Right lobe of liver (tissue), 6 donors: ENCODE measurements around the gene RREB1. TPM values are rescaled to one million over a fixed set of nuclear protein-coding genes. Genes with fewer than 3 reads are reported as not detected.
"Not testable (repeated sequence)": the region's sequence is repeated elsewhere in the genome, so short reads cannot be mapped to it uniquely, and the experiment has no call there.

Source experiments
- ATAC-seq, 4 donors: fragments of 200-7000 bp; cut with Tn5 transposase; one replicate each; pipeline ENCODE4 v1.9.1; 2020; ENCODE audit warnings: mild to moderate bottlenecking in 4 of 4, moderate library complexity in 4 of 4
- DNase-seq, 3 donors: peaks; one replicate each; pipeline ENCODE4 v3.0.0-alpha.2; 2020
- H3K27ac ChIP-seq, 3 donors: fragments of 200-600 bp; one replicate each; pipeline ENCODE4 v1.8.0; 2022
- H3K27me3 ChIP-seq, 2 donors: fragments of 200-600 bp; one replicate each; pipeline ENCODE4 v1.8.0; 2022
- H3K36me3 ChIP-seq, 4 donors: fragments of 200-600 bp; sonication (generic) in 1 of 4; one replicate each; pipeline versions ENCODE4 v1.5.1 to v1.8.0; 2017 to 2022; ENCODE audit warnings: control low read depth in 1 of 4
- H3K4me1 ChIP-seq, 4 donors: fragments of 200-600 bp; sonication (generic) in 1 of 4; one replicate each; pipeline versions ENCODE4 v1.5.1 to v1.8.0; 2017 to 2022; ENCODE audit warnings: control low read depth in 1 of 4
- H3K4me3 ChIP-seq, 3 donors: fragments of 200-600 bp; one replicate each; pipeline ENCODE4 v1.8.0; 2022
- H3K9me3 ChIP-seq, 4 donors: fragments of 200-600 bp; sonication (generic) in 1 of 4; one replicate each; pipeline versions ENCODE4 v1.5.1 to v1.8.0; 2017 to 2022; ENCODE audit warnings: control low read depth in 1 of 4
- POLR2A ChIP-seq: fragments of 450-650 bp; IDR thresholded peaks from one replicate; pipeline ENCODE4 v1.6.1; 2017; ENCODE audit warnings: antibody characterized with exemption, mild to moderate bottlenecking
- WGBS: methylation state at CpG from one replicate; pipeline ENCODE4 v1.1.6; 2018; ENCODE audit warnings: low coverage, low lambda C conversion rate; ENCODE audit not compliant: insufficient coverage; ENCODE audit errors: missing lambda C conversion rate; 5-methylcytosine and 5-hydroxymethylcytosine counted together
- intact Hi-C, 2 donors: fragments of 100-400 bp; cut with DNase I; formaldehyde crosslinking; loops; one replicate each; pipeline versions ENCODE4 v1.11.2 to v1.14.1; 2022
- total RNA-seq, 6 experiments: library from RNA; depleted of rRNA in 2 of 6; stranded (reverse); fragments of >200 nt in 2 of 6; fragmentation: NEBNext Ultra II Directional in 3 of 6; extraction: Animal tissue kit (Norgen Biotek cat#: 25700) in 3 of 6; gene quantifications; one replicate each; pipeline versions ENCODE4 v1.1.0 to v1.2.4, GENCODE V29; 2016 to 2023
- TF ChIP-seq, protein P1 (sequence below), 4 donors: fragments of 200-600 bp in 3 of 4; fragments of 450-650 bp in 1 of 4; IDR thresholded peaks; one replicate each; pipeline versions ENCODE4 v1.5.1 to v1.8.0; 2016 to 2022; ENCODE audit warnings: antibody characterized with exemption in 4 of 4, mild to moderate bottlenecking in 2 of 4
- donor health status: DM: no; HTN: yes; CAD: no.
- donor health status: DM: no; HTN: no; CAD: no.
- donor health status: DM: no; HTN: no; CAD: no.
- donor health status: DM: no; HTN: yes; CAD: no.
- donor health status: DM: no; HTN: yes; CAD: no.

The RREB1 gene
- total RNA-seq, 6 experiments from 2014 or later, result 28.7 to 46.3 (median 39.6) TPM

DNA sequence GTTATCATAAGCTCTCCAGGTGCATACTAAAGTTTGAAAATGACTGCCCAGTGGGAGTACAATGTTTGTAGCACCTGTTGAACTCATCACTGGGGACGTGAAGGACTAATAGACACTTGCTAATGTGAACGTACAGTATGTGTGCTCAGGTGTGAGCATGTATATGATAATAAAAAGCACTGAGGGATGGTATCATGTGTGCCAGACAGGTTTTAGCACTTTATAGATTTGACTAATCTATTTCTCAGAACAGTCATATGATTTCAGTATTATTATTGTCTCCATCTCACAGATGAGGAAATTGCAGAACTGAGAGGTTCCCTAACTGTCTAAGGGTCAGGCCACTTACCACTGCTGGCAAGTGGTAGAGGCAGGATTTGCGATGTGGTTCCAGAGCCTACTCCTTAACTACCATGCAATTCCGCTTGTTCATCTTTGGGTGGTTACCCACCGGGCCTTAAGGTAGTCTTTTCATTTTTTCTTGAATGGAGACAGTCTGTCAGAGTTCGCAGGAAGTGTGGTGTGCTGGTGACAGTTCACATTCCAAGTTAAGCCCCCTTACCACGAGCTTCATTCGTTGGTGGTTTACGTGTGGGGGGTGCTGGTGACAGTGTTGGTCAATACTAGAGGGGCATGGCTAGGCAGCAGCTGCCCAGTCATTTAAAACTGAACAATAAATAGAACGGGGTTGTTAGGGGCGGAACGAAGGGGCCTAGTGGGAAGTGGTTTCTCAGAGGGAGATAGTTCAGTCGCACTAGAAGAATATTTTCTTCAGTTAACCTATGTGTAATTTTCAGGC is 46.8 kb downstream of the RREB1 start:
- no peak for DNase-seq
- WGBS, result 63% methylated on average over 12 of the region's 13 CpGs
- Histone ChIP-seq H3K27me3 (no peaks in the 10 kb centered on the region), H3K36me3 (no peaks in the 10 kb centered on the region), H3K4me3 (no peak overlapping the region), H3K4me1 (peaks cover 0 to 82% (median 24%) of the 10 kb centered on the region in 4 donors), H3K27ac (peak overlapping the region in 2 of 3 donors; percentile 19 to 41), H3K9me3 (no peaks in the 10 kb centered on the region)
- no peak for ATAC-seq
- intact Hi-C loops, result loop anchor here in 1 of 2 donors (10.0 kb wide), 1 partner anchor 50 kb away; no protein-coding TSS in a partner anchor
- no peak for TF ChIP-seq POLR2A
- TF ChIP-seq, protein P1, sequence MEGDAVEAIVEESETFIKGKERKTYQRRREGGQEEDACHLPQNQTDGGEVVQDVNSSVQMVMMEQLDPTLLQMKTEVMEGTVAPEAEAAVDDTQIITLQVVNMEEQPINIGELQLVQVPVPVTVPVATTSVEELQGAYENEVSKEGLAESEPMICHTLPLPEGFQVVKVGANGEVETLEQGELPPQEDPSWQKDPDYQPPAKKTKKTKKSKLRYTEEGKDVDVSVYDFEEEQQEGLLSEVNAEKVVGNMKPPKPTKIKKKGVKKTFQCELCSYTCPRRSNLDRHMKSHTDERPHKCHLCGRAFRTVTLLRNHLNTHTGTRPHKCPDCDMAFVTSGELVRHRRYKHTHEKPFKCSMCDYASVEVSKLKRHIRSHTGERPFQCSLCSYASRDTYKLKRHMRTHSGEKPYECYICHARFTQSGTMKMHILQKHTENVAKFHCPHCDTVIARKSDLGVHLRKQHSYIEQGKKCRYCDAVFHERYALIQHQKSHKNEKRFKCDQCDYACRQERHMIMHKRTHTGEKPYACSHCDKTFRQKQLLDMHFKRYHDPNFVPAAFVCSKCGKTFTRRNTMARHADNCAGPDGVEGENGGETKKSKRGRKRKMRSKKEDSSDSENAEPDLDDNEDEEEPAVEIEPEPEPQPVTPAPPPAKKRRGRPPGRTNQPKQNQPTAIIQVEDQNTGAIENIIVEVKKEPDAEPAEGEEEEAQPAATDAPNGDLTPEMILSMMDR (IDR thresholded peaks at IDR 0.05), result no peak

DNA sequence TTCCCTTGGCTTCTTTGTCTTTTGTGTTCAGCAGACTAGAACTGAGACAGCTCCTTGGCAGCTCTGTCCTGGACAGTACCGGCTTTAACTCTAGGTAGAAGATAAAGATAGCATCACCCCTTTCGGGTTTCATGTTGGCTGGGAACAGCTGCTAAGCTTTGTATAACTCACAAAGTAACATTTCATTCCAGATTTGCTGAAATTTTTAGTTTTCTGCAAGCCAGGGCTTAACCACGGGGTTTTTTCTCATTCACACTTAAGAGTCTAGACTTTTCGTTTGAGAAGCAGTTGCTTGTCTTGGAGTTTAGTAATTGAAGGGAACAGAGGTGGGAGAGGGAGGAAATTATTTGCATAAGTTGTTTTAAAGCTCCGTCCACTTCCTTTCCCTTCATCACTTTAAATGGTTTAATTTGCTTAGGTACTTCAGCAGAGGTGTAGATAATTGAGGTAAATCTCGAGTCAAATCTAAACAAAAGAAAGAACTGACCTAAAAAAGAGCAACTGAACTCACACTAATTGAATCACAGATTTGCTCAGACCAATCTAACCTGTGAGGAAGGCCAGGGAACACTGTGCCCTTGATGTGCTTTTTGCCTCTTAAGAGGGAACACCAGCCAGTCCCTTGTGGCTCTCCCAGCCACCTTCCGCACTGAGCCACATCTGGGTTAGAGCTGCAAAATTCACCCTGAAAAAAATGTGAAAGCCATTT is 48.3 kb downstream of the RREB1 start:
- H3K36me3 ChIP-seq, result no peaks in the 10 kb centered on the region
- no peaks in the 10 kb centered on the region for H3K27me3 ChIP-seq
- ATAC-seq (no peak), DNase-seq (no peak)
- WGBS, result 38% methylated on average over 6 of the region's 7 CpGs
- no peaks in the 10 kb centered on the region for H3K9me3 ChIP-seq
- H3K4me3 ChIP-seq, result no peak overlapping the region
- no peak overlapping the region for H3K27ac ChIP-seq
- no peak for TF ChIP-seq POLR2A
- TF ChIP-seq, protein P1 (IDR thresholded peaks at IDR 0.05), result no peak
- H3K4me1 ChIP-seq, result peaks cover 0 to 83% (median 26%) of the 10 kb centered on the region in 4 donors
- intact Hi-C loops, result loop anchor here in 1 of 2 donors (10.0 kb wide), 1 partner anchor 49 kb away; no protein-coding TSS in a partner anchor

DNA sequence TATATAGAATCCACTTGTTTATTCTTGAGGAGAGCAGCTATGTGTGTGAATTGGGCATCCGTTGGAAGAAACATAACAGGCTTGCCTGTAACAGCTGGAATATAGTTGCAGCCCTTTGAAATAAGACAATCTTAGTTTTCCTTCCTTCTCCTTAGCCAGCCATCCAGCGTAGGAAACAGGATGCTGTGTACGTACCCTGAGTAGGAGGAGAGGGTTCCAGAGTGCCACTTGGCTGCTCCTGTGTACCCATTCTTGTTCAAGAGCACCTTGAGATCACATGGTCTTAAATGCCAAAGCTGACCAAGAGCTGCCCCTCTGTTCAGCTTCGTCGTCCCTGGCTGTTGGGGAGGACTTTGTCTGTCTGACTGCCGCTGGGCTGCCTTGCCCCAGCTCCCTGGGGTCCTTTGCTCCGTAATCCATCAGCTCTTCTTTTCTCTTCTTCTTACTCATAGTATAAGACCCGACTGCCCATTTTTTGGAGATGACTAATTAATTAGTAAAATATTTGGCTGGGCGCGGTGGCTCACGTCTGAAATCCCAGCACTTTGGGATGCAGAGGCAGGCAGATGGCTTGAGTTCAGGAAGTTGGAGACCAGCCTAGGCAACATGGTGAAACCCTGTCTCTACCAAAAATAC is 49.0 kb downstream of the RREB1 start:
- DNase-seq (no peak), ATAC-seq (no peak)
- no peaks in the 10 kb centered on the region for H3K9me3 ChIP-seq
- TF ChIP-seq, protein P1 (IDR thresholded peaks at IDR 0.05), result no peak
- TF ChIP-seq POLR2A, result no peak
- 66% methylated on average over 8 of the region's 11 CpGs for WGBS
- peaks cover 2 to 83% (median 29%) of the 10 kb centered on the region in 4 donors for H3K4me1 ChIP-seq
- H3K36me3 ChIP-seq, result no peaks in the 10 kb centered on the region
- intact Hi-C loops, result loop anchor here in 1 of 2 donors (10.0 kb wide), 1 partner anchor 48 kb away; no protein-coding TSS in a partner anchor
- no peaks in the 10 kb centered on the region for H3K27me3 ChIP-seq
- no peak overlapping the region for H3K27ac ChIP-seq
- H3K4me3 ChIP-seq, result no peak overlapping the region

DNA sequence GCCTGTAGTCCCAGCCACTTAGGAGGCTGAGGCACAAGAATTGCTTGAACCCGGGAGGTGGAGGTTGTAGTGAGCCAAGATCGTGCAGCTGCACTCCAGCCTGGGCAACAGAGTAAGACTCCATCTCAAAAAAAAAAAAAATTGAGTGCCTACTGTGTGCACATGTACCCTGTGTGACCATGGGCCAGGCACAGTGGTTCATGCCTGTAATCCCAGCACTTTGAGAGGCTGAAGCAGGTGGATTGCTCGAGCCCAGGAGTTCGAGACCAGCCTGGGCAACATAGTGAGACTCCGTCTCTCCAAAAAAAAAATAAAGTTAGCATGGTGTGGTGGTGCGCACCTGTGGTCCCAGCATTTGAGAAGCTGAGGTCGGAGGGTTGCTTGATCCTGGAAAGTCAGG is 49.5 kb downstream of the RREB1 start:
- intact Hi-C loops, result loop anchor here in 1 of 2 donors (10.0 kb wide), 1 partner anchor 47 kb away; no protein-coding TSS in a partner anchor
- WGBS, result 86% methylated on average over 5 of the region's 7 CpGs
- not testable (repeated sequence) for H3K36me3 ChIP-seq, H3K27me3 ChIP-seq, H3K27ac ChIP-seq, H3K4me3 ChIP-seq, ATAC-seq, H3K9me3 ChIP-seq, DNase-seq
- peaks cover 2 to 83% (median 29%) of the 10 kb centered on the region in 4 donors for H3K4me1 ChIP-seq
